ENCODE data around the gene C6orf89. TPM values are rescaled to one million over a fixed set of nuclear protein-coding genes. Genes with fewer than 3 reads are reported as not detected.

The C6orf89 gene
- total and polyA plus RNA-seq, 2 of the 8 experiments (the other 6 are each of a cell fraction or from before 2014, with no cell fraction given) = 4.6 to 12.3 TPM

GRCh38 chr6:36959555-36960250 is 74.0 kb downstream of the C6orf89 start:
- Histone ChIP-seq H2BK5ac (ENCODE audit: low read depth, low read length) (no peak overlapping the region), H3K36me3 (ENCODE audit: control insufficient read depth in 2 of 4, insufficient read depth in 4 of 4, low read length in 3 of 4) (no peaks in the 10 kb centered on the region), H2AK5ac (ENCODE audit: low read depth, low read length) (no peak overlapping the region), H3K79me2 (ENCODE audit: control insufficient read depth in 1 of 2, insufficient read depth in 2 of 2, low read length in 2 of 2) (no peaks in the 10 kb centered on the region), H2BK12ac (ENCODE audit: low read depth, low read length) (no peak overlapping the region), H3K23me2 (ENCODE audit: low read depth, low read length) (no peaks in the 10 kb centered on the region), H3K18ac (ENCODE audit: extremely low read depth, low read length) (no peak overlapping the region), H3K27me3 (replicated peaks in 1 of 4; ENCODE audit: control insufficient read depth in 3 of 4, extremely low read depth in 1 of 4, insufficient read depth in 3 of 4, low read length in 3 of 4) (no peaks in the 10 kb centered on the region), H4K5ac (ENCODE audit: insufficient read length, low read depth, low read length) (no peak overlapping the region), H4K8ac (ENCODE audit: extremely low read depth, insufficient read depth, low read length) (no peak overlapping the region), H4K91ac (replicated peaks; ENCODE audit: insufficient read length, low read length) (no peak overlapping the region), H4K20me1 (replicated peaks in 1 of 2; ENCODE audit: control insufficient read depth in 1 of 2, insufficient read depth in 2 of 2, low read length in 2 of 2) (peaks cover 0 to 2% of the 10 kb centered on the region in 2 experiments), H3K56ac (replicated peaks; ENCODE audit: insufficient read length, low read depth, low read length) (no peak overlapping the region), H3K23ac (ENCODE audit: insufficient read length) (no peak overlapping the region), H3K27ac (ENCODE audit: low read depth, low read length) (no peak overlapping the region), H3K9ac (replicated peaks in 1 of 4; ENCODE audit: extremely low read depth in 1 of 4, low read depth in 3 of 4, low read length in 3 of 4) (no peak overlapping the region), H3K4ac (replicated peaks; ENCODE audit: insufficient read length, low read depth, low read length) (no peak overlapping the region), H2BK15ac (ENCODE audit: low read length) (no peak overlapping the region), H3K4me2 (ENCODE audit: insufficient read depth in 1 of 2, low read depth in 2 of 2, low read length in 2 of 2) (no peak overlapping the region), H3K9me3 (ENCODE audit: insufficient read depth in 2 of 2, low read depth in 1 of 2, low read length in 1 of 2) (no peaks in the 10 kb centered on the region), H2BK20ac (ENCODE audit: low read length) (no peak overlapping the region), H3K14ac (ENCODE audit: insufficient read length) (no peak overlapping the region), H3K79me1 (ENCODE audit: low read depth, low read length) (no peaks in the 10 kb centered on the region), H3K4me1 (replicated peaks in 1 of 4; ENCODE audit: control insufficient read depth in 3 of 4, insufficient read depth in 4 of 4, low read length in 3 of 4) (peaks cover 0 to 8% (median 5%) of the 10 kb centered on the region in 4 experiments; a peak in 5 of 7 replicates), H3K4me3 (ENCODE audit: extremely low read depth in 1 of 4, insufficient read depth in 2 of 4, low read depth in 3 of 4, low read length in 4 of 4) (no peak overlapping the region), H2AFZ (ENCODE audit: low read length) (no peak overlapping the region), H2BK120ac (replicated peaks; ENCODE audit: low read depth, low read length) (no peak overlapping the region)
- POLR2A ChIA-PET (ENCODE audit: partially characterized antibody) = no interaction called here
- FAIRE-seq = no peak
- WGBS, 2 experiments (ENCODE audit: extremely low coverage in 1 of 2, insufficient coverage in 1 of 2, insufficient read length in 1 of 2, insufficient replicate concordance in 2 of 2, low coverage in 1 of 2, low lambda C conversion rate in 2 of 2, missing lambda C conversion rate in 1 of 2) = 92% methylated on average over 17 of the region's 17 CpGs; no CpG with 5 or more reads in 1 of the 2 experiments
- no peak for TF ChIP-seq KDM4A (IDR thresholded peaks at IDR 0.05; ENCODE audit: low read depth, low read length, severe bottlenecking)
- no peak for TF ChIP-seq JUN (IDR thresholded peaks at IDR 0.05; ENCODE audit: low read depth, low read length)
- no peak for TF ChIP-seq ATF3 (IDR thresholded peaks at IDR 0.05; ENCODE audit: insufficient read depth, low read depth, low read length)
- TF ChIP-seq HDAC2 (IDR thresholded peaks at IDR 0.05; ENCODE audit: borderline replicate concordance in 1 of 2, low read depth in 2 of 2, low read length in 2 of 2) = no peak
- TF ChIP-seq CTCF (IDR thresholded peaks at IDR 0.05; ENCODE audit: control extremely low read depth in 1 of 3, insufficient read depth in 1 of 3, low read depth in 1 of 3, low read length in 3 of 3) = no peak
- no peak for DNase-seq (ENCODE audit: low read depth in 1 of 2, low spot score in 2 of 2)
- CTCF ChIA-PET (ENCODE audit: partially characterized antibody) = interaction anchor here (0.7 to 1.2 kb wide), 4 partner anchors 58 to 177 kb away, joined by 3 to 4 read pairs (median 3); no protein-coding TSS in a partner anchor
